HUDEP-2 (cell line): Measurements from ENCODE around the gene HDAC9.
"Not testable (repeated sequence)": the region's sequence is repeated elsewhere in the genome, so short reads cannot be mapped to it uniquely, and the experiment has no call there.

Experiments
- DNase-seq, 76 experiments: peaks; one replicate each; lab custom pipeline; 2025; ENCODE audit not compliant: unreplicated experiment in 76 of 76; lab: John Stamatoyannopoulos, UW

The HDAC9 gene

DNA sequence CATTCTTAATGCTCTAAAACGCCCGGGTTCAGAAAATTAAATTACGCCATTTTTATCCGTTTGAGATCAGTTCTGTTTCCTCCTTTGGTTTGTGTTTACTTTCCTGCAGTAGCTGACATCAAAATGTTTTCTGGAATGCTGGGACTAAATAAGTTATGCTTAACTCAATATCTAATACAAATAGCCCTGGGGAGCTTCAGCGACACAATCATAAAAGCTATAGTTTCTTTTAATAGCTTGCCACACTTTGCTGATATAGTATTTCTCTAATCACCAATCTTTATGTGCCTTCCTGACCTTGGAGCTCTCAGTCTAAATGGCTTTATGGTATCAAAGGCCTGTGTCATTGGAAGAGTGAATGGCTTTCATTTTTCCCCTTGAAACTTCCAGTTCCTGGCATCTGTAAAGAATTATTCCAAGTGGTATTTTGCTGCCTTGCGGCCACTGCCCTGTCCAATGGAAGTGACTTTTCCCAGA, 202.7 kb downstream of the HDAC9 start:
- no peak for DNase-seq

DNA sequence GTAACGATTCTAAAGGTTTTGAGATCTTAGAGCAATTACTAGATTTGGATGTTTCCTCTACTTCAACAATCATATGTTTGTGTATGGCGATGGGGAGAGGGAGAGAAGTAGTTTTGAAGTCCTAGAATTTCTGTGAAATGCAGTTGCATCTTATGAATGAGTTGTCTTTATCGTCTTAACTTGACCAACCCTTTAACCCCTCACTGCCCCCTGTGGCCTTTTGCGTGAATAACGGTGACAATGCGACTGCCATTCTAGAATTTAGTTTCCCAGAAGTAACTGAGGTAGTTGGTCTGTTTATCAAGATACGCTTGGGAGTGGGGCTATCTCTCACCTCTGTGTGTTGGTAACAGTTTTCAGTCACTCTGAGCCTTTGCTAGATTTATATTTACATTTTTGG, 204.6 kb downstream of the HDAC9 start:
- peak in 12 of 76 experiments; percentile 1 to 22 (median 4) for DNase-seq

DNA sequence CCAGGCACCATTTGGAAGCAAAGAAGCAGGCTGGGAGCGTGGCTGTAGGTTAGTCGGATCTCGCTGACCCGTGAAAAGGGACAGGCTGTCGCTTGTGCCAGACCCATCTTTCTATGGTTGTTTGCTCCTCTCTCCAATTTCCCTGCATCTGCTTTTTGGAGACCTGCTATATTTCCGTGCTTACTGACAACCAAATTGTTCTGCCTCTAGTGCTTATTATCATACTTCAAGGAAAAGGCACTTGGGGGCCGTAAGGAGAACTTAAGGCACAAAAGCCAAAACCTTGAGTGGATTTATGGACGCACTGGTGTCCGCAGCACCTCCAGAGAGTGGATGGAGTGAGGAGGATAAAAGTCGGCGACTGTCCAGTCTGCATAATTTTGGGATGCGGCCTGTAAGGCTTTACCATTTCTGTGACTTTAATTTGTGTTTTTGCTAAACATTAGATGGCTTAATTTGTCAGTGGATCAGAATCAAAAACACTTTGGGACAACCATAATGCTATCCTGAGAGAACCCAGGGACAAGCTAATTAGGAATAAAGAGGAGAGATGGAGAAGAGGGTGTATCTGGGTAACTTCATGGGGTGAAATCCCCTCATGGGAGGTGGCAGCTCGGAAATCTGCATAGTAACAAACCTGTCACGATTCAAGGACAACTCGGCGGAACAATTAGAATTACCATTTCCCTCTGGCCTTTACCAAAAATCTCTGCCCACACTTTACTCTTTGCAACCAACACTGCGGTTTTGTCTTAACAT, 206.7 kb downstream of the HDAC9 start:
- DNase-seq = no peak

DNA sequence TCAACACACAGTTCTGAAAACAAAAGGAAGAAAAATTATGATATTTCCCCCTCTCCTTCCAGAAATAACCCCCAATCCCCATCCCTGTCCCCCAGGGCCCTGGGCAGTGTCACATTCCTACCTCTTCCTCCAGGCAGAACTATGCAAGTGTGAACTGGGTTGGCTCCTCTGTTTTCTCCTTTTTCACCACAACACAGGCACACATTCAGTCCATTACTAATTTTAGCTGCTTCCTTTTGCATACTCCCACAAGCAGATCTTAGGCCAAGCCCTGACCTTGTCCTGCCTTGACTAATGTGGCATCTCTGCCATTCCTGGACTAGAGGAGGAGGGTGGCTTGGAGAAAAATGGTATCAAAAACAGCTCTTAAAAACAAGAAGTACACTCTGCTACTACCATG, 208.1 kb downstream of the HDAC9 start:
- no peak for DNase-seq

DNA sequence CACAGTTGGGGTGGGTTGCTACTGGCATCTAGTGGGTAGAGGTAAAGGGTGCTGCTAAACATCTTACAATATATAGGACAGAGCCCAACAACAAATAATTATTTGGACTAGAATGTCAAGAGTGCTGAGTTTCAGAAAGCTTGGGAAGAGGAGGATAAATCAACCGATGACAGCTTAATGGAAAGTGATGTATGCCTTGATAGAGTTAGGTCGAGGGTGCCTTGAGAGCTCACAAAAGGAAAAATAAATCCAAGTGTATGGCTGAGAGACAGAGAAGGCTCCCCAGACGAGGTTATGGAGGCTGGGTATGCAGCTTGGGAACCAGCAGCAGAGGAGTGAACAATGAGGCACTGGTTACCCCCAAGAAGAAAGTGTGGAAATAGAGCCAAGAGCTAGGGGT, 211.1 kb downstream of the HDAC9 start:
- no peak for DNase-seq

DNA sequence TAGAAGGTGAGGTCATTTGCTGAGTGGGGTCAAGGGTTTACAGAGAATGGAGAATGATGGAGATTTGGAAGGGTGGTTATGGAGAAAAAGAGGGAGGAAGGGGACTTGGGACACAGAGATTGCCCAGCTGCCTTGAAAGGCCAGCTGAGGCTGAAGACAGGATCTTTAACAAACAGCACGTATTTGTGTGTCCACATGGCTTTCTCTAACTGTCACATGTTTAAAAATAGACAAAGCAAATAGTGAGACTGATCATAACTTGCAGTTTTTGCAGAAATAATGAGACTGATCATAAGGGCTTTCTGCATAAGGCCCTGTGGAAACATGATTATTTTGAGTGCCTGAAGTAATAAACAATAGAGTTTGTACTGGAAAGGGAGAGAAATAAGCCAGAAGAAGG, 212.7 kb downstream of the HDAC9 start:
- no peak for DNase-seq

DNA sequence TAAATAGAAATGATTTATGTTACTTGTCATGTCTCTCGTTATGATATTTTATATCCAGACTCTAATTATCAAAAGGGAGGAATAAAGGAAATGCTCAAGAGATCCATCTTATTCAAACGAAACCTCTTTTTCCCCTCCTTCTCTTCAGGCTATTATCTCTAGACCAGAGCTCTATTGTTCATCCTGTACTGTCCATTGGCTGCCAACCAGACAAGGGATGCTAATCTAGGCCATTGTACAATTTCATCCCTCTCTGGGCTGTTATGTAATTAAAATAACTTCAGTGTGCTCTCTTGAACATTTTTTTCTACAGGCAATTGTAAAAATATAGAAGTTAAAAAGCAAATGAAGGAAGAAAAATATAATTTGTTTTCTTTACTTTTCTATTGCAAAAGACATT, 220.4 kb downstream of the HDAC9 start:
- DNase-seq = no peak

DNA sequence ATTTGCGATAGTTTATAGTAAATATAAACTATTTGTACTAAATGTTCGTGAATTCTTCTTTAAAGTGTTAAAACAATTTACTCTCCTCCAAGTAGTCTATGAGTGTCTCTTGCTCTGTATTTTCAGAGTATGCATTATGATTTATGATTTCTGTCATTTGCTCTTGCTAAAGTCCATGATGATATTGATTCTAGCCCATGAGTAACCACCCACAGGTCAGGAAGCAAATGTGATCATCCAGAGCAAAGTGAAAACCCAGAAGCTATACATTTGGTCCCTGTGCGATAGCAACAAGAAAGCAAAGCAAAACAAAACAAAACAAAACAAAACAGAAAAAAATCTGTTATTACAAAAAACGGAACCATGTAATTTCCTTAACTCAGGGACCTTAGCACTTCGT, 225.9 kb downstream of the HDAC9 start:
- DNase-seq = no peak

DNA sequence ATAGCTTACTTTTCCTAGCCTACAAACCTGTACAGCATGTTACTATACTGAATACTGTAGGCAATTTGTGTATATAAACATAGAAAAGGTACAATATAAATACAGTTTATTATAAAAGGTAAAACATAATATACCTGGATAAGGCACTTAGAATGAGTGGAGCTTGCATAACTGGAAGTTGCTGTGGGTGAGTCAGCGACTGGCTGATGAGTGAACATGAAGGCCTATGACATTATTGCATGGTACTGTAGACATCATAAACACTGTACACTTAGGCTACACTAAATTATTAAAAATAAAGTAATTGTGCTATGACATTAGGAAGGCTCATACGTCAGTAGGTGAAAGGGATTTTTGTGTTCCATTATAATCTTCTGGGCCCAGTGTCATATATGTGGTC, 228.8 kb downstream of the HDAC9 start:
- no peak for DNase-seq

DNA sequence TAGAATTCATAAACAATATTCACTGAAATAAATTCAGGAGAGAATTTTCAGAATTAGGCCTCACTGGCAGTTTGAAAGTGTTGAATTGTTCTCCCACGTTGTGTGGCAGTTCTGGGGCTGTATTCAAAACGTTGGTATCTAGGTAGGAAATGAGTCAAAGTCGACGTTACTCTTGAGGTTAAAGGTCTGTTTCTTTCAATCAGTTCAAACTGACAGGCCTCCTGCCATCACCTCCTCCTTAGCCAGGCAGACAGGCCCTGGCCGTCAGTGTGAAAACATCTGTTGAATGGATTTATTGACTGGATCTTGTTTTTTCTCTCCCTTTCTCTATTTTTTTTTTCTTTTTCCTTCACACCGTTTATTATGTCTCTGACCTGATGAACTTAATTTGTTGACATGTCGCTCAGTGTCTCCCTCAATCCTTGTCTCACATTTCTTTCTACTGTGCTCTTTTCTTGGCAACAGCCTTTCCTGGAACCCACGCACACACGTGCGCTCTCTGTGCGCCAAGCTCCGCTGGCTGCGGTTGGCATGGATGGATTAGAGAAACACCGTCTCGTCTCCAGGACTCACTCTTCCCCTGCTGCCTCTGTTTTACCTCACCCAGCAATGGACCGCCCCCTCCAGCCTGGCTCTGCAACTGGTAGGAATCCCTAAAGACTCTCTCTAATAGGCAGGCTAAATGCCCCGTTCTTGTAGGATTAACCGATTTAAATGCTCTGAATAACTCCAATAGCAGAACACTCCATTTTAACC, 231.7 kb downstream of the HDAC9 start:
- DNase-seq = no peak

DNA sequence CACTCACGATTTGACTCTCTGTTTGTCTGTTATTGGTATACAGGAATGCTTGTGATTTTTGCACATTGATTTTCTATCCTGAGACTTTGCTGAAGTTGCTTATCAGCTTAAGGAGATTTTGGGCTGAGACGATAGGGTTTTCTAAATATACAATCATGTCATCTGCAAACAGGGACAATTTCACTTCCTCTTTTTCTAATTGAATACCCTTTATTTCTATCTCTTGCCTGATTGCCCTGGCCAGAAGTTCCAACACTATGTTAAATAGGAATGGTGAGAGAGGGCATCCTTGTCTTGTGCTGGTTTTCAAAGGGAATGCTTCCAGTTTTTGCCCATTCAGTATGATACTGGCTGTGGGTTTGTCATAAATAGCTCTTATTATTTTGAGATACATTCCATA, 240.5 kb downstream of the HDAC9 start:
- not testable (repeated sequence) for DNase-seq

DNA sequence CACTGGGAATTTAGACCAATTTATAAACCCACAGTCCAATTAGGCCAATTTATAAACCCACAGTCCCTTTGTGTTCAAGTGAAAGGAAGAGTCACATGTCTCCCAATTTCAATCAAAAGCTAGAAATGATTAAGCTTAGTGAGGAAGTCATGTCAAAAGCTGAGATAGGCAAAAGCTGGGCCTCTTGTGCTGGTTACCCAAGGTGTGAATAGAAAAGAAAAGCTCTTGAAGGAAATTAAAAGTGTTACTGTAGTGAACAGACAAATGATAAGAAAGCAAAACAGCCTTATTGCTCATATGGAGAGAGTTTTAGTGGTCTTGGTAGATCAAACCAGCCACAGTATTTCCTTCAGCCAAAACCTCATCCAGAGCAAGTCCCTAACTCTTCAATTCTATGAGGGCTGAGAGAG, 245.0 kb downstream of the HDAC9 start:
- no peak for DNase-seq

DNA sequence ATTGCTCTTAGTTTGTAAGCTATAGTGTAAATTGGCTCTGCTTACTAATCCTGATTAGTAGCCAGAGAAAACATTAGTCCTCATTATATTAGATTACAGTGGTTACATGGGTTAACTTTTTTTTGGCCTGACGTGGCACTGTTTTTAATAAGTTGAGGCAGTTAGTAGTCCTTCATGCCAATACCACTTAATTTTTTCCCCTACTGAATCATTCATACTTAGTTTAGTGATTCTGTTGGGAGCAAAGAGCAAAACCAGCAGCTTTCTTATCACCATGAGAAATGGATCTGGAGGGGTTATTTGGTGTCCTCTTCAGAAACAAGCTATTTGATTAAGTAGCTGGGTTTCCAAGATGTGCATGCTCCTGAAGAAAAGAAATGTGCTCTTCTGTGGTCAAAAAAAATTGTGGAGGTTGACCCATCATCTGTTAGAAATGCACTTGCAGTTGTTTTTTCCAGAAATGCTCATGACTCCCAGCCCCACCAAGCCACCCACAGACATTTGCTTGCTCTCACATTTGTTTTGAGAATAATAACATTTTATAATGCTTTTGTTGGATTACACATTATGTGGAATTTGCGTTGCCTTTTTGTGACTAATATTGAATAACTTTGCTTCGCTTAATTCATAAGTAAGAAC, 258.5 kb downstream of the HDAC9 start:
- DNase-seq = no peak

DNA sequence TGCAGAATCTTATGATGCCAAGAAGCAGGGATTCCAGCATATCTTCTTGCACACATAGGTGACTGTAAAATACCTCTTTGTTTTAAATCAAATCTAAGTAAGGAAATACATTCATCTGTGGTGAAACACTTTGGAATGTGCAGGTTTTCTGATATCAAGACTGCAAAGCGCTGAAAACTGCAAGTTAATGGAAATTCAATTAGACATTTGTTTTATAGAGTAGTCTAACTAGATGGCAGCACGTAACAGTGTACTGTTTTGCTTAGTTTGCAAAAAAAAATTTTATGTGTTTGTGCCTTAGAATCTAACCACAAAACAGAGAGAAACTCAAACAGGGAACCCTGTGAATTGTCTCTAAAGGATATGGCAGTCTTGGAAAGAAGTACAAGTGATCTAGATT, 259.2 kb downstream of the HDAC9 start:
- no peak for DNase-seq

DNA sequence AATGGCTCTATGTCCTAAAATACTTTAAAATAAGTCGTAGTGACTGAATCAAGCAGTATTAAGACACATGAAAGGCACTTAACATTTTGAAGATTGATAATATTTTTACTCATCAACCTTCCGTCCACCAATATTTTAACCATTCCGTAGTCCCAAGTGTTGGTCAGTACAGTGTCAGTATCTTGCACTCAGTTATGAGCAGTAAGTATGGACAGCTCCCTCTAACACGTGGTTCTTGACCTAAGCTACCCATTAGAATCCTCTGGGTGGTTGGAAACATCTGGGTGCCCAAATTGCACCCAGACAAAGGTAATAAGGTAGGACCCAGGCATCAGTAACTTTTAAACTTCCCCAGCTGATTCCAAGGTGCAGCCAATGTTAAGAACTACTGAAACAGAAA, 260.2 kb downstream of the HDAC9 start:
- no peak for DNase-seq

DNA sequence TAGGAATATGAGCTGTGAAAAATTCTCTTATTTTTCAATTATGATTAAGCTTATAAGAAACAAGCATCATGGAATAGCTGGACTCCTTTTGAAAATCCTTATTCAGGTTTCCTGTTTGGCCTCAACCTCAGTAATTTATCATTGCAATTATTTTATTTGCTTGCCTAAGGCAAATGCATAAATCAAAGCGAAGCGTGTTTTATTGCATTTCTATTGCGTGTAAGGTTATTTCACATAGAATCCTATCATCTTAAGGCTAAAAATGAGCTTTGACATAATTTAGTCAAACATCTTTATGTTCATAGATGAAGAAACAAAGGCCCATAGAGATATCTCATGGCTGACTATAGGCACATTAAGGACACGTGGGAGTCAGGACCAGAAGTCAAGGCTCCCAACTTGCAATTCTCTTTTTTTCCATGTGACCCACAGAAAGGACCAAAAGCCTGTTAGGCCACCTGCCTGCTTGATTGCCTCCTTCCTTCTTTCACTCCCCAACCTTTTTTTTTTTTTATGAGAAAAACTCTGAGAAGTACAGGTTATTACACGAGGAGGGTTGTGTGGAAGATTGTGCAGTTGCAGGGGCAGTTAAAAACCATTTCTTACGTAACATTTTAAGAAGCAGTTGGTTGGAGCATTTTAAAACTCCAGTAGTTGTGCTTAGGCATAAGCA, 261.0 kb downstream of the HDAC9 start:
- DNase-seq = no peak

DNA sequence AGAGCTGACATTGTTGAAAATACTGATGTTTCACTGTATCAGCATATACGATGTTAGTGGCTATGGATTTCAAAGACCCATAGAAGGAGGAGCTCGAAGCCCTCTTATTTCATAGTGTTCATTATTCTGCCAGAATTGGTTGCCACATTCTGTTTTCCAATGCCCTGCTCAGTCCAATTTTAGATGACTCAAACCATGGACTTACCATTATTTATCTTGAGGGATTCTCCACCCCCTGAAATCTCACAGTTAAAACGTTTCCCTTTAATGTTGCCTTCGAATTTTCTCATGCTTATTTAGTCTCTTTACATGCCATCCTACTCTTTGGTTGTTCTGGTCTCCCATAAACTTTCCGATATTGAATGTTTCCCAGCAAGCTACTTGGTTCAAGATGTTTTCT, 264.5 kb downstream of the HDAC9 start:
- no peak for DNase-seq

DNA sequence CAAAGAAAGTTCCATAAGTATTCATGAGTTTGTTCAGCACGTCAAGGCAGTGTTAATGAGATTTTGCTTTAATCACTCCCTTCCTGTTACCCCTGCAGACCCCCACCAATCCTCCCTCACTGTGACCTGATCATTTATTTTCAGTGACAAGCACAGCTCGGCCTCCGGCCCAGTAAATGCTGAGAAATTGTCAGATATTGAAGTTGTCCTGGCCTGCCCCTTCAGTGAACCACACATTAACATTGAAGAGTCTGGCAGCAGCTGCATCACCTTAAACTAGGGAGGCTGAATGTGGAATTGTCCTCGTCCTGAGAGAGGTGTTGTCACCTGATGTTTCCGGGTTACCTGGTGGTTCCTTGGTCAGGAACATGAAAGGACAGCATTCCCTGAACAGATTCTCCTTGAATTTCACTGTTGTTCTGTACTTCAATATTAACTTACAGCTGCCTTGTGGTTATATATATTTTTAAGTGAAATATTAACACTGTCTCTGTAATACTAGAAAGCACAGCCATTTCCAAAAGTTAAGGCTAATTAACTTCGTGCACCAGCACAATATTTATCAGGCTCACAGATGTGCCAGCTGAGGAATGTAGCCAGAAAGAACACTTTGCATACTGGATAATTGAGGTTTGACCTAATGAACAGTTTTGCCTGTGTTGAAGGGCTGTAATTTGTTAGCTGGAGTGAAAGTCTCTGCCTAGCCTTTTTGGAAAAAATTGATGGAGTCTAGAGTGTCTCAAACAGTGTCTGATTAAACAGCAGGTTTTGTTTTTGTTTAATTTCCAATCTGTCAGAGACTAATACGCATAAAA, 265.3 kb downstream of the HDAC9 start:
- no peak for DNase-seq

DNA sequence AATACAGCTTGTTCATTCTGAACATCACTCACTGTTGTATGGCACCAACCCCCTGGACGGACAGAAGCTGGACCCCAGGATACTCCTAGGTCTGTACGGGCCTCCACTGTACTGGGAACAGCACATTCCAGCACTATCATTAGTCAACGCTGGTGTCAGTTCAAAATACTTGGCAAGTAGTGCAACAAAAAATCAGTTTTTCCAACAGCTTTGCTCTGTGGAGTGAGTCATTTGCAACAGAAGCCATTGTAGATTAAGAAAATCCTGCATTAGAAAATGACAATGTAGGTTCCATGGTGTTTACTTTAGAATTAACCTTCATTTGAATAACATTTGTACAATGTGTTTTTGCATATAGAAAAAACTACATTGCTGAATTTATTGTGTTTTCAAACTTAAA, 266.6 kb downstream of the HDAC9 start:
- DNase-seq = no peak

DNA sequence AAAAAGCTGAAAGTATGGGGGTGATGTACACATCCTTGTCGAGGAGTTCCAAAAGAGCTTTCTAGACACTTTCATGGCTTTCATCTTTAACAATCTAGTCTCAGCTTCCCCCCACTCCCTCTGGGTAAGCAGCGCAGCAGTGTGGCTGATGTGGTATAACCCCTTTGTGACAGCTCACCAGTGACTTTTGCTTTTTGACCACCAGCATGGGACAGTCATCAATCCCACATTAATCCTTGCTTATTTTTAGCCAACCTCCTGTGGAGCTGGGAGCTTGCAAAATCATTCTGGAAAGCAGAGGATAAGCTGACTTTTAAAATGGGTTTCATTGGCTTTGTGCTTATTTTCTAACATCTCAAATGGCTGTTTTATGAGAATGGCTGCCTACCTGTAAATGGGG, 272.7 kb downstream of the HDAC9 start:
- no peak for DNase-seq
